HG03159 (cell line): Measurements from ENCODE around the gene PLA2G6.

Experiments used
- ATAC-seq: cut with Tn5 transposase; IDR thresholded peaks from one replicate; pipeline ENCODE4 v1.9.1; 2021; ENCODE audit warnings: mild to moderate bottlenecking, moderate library complexity; ENCODE audit not compliant: unreplicated experiment

The PLA2G6 gene

GRCh38 chr22:38075961-38076360 lies 105.7 kb downstream of the PLA2G6 start:
- no peak for ATAC-seq

GRCh38 chr22:38075105-38075825 lies 106.4 kb downstream of the PLA2G6 start:
- ATAC-seq: no peak

- no peak for ATAC-seq
Observed at GRCh38 chr22:38074181-38075104, 107.2 kb downstream of the PLA2G6 start.

GRCh38 chr22:38073150-38074130 lies 108.2 kb downstream of the PLA2G6 start:
- no peak for ATAC-seq

- no peak for ATAC-seq
Observed at GRCh38 chr22:38072322-38073149, 109.1 kb downstream of the PLA2G6 start.

GRCh38 chr22:38071421-38072321 lies 110.0 kb downstream of the PLA2G6 start:
- ATAC-seq: no peak

- ATAC-seq: no peak
Observed at GRCh38 chr22:38070250-38070921, 111.2 kb downstream of the PLA2G6 start.

- ATAC-seq: no peak
Observed at GRCh38 chr22:38069372-38070249, 112.0 kb downstream of the PLA2G6 start.

GRCh38 chr22:38068641-38069371 lies 112.8 kb downstream of the PLA2G6 start:
- no peak for ATAC-seq

GRCh38 chr22:38067761-38068360 lies 113.8 kb downstream of the PLA2G6 start:
- ATAC-seq: no peak

GRCh38 chr22:38067028-38067415 lies 114.6 kb downstream of the PLA2G6 start:
- ATAC-seq: no peak

GRCh38 chr22:38066381-38067027 lies 115.1 kb downstream of the PLA2G6 start:
- ATAC-seq: no peak

- no peak for ATAC-seq
Observed at GRCh38 chr22:38065539-38065938, 116.1 kb downstream of the PLA2G6 start.

- no peak for ATAC-seq
Observed at GRCh38 chr22:38062791-38063190, 118.8 kb downstream of the PLA2G6 start.
